C4-2B (cell line): ENCODE results near the gene PRELID1.
"Not testable (repeated sequence)": the region's sequence is repeated elsewhere in the genome, so short reads cannot be mapped to it uniquely, and the experiment has no call there.

Experiments
- H3K27ac ChIP-seq: fragments of 450-650 bp; 2 replicates; pipeline ENCODE4 v1.5.1; 2017
- CTCF ChIP-seq: fragments of 450-650 bp; conservative IDR thresholded peaks from 2 replicates; pipeline ENCODE4 v1.5.1; 2017; ENCODE audit warnings: mild to moderate bottlenecking
- ZFX ChIP-seq: fragments of 450-650 bp; IDR thresholded peaks from 2 replicates; pipeline ENCODE4 v1.6.1; 2017

Gene PRELID1

DNA sequence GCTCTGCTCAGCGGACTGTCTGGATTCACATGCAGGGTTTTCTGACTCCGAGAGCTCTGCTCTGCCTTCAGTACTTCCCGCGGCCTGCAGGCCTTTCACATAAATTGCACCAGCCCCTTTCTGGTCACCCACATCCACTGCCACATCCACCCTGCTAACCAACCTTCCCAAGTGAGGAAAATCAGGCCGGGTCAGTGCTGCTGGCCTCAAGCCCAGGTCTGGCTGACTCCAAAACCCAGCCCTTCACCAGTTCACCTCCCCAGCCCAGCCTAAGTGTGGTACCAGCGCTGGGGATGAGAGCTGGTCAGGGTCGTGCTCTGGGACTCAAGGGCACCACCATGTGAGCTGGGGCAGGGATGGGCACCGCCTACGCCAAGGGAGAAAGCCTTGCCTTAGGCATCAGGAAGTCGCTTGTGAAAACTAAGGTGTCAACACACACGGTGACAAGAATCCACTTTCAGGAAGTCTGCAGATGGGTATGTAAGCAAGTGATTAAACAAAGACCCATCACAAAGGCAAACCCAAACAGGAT lies 35.6 kb downstream of the PRELID1 start:
- H3K27ac ChIP-seq = peak overlapping the region; percentile 37
- TF ChIP-seq ZFX (no peak), CTCF (no peak)

- not testable (repeated sequence) for H3K27ac ChIP-seq
Measured at GRCh38 chr5:177343000-177343399, 39.4 kb downstream of the PRELID1 start.

DNA sequence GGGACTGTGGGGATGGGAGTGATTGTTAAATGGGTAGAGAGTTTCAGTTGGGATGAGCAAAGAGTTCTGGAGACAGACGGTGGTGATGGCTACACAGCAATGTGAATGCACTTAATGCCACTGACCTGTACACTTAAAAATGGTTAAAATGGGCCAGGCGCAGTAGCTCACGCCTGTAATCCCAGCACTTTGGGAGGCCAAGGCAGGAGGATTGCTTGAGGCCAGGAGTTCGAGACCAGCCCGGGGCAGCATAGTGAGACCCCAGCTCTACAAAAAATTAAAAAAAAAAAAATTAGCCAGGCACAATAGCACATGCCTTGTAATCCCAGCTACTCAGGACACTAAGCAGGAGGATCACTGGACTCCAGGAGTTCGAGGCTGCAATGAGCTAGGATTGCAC lies 40.2 kb downstream of the PRELID1 start:
- no peak for TF ChIP-seq ZFX
- TF ChIP-seq CTCF = no peak
- H3K27ac ChIP-seq = no peak overlapping the region

DNA sequence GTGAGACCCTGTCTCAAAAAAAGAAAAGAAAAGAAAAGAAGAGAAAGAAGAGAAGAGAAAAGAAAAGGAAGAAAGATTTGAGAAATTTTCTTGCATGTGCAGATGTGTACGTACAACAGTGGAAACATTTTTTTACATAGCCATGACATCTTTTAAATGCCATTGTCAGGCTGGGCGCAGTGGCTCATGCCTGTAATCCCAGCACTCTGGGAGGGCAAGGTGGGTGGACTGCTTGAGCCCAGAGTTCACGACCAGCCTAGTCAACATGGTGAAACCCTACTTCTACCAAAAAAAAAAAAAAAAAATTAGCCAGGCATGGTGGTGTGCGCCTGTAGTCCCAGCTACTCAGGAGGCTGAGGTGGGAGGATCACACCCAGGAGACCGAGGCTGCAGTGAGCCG lies 41.3 kb downstream of the PRELID1 start:
- TF ChIP-seq ZFX (no peak), CTCF (no peak)
- no peak overlapping the region for H3K27ac ChIP-seq

DNA sequence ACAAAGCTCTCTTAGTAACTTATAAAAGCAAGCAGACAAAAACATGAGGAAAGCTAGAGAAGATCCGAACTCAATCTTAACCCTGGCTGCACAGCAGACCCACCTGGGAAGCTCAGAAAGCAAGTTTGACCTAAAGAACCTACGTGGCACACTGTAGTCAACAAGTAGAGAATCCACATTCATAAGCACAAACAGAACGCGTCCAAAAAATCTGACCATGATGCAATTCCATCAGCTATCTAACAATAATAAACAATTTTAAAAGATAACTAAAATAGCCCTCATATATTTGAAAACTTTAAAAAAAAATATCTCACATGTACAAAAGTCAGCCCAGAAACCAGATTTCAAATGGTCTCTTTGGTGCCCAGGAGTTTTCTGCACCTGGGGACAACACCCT lies 43.2 kb downstream of the PRELID1 start:
- no peak overlapping the region for H3K27ac ChIP-seq
- TF ChIP-seq ZFX (no peak), CTCF (no peak)

GRCh38 chr5:177347699-177348098 lies 44.1 kb downstream of the PRELID1 start:
- no peak overlapping the region for H3K27ac ChIP-seq
- no peak for TF ChIP-seq CTCF

DNA sequence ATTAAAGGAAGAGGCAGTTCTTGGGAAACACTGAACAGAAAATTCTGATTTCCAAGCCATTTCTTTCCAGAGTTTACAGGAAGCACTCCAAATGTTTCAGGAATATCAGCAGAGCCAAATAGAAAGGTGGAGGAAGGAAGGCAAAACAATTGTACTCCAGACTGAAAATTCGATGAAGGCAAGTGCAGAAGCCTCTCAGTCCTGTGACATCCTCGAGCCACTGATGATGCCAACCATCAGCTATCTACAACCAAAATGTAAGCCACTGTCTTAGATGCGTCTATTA lies 45.7 kb downstream of the PRELID1 start:
- TF ChIP-seq CTCF = no peak
- no peak for TF ChIP-seq ZFX
- H3K27ac ChIP-seq = no peak overlapping the region

GRCh38 chr5:177349762-177350161 lies 46.2 kb downstream of the PRELID1 start:
- H3K27ac ChIP-seq = no peak overlapping the region
- TF ChIP-seq CTCF (no peak), ZFX (no peak)
